ENCODE results near the gene DDX46. TPM values are rescaled to one million over a fixed set of nuclear protein-coding genes. Genes with fewer than 3 reads are reported as not detected.

DDX46 gene
- total and polyA plus RNA-seq, 2 of the 8 experiments (the other 6 are each of a cell fraction or from before 2014, with no cell fraction given): 22.6 to 110 TPM

DNA sequence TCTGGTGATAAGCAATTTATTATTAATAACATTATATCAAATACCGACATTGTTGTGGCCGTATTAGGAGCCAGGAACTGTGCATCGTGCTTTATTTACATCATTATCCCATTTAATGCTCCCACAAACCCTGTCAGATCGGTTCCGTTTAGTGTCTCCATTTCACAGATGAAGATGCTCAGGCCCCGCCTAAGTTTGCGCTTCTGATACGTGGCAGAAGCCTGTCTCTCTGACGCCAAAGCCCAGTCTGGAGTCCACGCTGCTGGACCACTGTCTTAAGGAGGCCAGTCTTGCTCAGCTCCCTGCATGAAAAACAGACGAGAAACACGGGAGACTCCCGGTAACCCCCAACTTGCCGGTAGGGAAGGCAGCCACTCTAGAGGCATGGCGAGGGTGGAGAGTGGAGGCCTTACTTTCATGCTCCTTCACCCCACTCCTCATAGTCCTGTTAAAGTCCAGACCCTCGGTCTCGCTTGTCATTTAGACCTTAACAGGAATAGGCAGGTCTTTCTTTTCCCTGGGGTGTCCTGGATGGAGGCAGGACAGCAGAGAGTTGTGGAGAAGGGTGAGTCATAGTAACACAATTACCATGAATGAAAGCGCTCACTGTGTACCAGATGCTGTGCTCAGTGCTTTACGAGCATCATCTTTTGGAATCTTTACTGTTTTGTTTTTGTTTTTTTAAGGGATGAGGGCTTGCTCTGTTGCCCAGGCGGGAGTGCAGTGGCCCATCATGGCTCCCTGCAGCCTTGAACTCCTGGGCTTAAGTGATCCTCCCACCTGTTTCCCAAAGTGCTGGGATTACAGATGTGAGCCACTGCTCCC lies 116.5 kb downstream of the DDX46 start (continued):
- TF ChIP-seq, protein P1, sequence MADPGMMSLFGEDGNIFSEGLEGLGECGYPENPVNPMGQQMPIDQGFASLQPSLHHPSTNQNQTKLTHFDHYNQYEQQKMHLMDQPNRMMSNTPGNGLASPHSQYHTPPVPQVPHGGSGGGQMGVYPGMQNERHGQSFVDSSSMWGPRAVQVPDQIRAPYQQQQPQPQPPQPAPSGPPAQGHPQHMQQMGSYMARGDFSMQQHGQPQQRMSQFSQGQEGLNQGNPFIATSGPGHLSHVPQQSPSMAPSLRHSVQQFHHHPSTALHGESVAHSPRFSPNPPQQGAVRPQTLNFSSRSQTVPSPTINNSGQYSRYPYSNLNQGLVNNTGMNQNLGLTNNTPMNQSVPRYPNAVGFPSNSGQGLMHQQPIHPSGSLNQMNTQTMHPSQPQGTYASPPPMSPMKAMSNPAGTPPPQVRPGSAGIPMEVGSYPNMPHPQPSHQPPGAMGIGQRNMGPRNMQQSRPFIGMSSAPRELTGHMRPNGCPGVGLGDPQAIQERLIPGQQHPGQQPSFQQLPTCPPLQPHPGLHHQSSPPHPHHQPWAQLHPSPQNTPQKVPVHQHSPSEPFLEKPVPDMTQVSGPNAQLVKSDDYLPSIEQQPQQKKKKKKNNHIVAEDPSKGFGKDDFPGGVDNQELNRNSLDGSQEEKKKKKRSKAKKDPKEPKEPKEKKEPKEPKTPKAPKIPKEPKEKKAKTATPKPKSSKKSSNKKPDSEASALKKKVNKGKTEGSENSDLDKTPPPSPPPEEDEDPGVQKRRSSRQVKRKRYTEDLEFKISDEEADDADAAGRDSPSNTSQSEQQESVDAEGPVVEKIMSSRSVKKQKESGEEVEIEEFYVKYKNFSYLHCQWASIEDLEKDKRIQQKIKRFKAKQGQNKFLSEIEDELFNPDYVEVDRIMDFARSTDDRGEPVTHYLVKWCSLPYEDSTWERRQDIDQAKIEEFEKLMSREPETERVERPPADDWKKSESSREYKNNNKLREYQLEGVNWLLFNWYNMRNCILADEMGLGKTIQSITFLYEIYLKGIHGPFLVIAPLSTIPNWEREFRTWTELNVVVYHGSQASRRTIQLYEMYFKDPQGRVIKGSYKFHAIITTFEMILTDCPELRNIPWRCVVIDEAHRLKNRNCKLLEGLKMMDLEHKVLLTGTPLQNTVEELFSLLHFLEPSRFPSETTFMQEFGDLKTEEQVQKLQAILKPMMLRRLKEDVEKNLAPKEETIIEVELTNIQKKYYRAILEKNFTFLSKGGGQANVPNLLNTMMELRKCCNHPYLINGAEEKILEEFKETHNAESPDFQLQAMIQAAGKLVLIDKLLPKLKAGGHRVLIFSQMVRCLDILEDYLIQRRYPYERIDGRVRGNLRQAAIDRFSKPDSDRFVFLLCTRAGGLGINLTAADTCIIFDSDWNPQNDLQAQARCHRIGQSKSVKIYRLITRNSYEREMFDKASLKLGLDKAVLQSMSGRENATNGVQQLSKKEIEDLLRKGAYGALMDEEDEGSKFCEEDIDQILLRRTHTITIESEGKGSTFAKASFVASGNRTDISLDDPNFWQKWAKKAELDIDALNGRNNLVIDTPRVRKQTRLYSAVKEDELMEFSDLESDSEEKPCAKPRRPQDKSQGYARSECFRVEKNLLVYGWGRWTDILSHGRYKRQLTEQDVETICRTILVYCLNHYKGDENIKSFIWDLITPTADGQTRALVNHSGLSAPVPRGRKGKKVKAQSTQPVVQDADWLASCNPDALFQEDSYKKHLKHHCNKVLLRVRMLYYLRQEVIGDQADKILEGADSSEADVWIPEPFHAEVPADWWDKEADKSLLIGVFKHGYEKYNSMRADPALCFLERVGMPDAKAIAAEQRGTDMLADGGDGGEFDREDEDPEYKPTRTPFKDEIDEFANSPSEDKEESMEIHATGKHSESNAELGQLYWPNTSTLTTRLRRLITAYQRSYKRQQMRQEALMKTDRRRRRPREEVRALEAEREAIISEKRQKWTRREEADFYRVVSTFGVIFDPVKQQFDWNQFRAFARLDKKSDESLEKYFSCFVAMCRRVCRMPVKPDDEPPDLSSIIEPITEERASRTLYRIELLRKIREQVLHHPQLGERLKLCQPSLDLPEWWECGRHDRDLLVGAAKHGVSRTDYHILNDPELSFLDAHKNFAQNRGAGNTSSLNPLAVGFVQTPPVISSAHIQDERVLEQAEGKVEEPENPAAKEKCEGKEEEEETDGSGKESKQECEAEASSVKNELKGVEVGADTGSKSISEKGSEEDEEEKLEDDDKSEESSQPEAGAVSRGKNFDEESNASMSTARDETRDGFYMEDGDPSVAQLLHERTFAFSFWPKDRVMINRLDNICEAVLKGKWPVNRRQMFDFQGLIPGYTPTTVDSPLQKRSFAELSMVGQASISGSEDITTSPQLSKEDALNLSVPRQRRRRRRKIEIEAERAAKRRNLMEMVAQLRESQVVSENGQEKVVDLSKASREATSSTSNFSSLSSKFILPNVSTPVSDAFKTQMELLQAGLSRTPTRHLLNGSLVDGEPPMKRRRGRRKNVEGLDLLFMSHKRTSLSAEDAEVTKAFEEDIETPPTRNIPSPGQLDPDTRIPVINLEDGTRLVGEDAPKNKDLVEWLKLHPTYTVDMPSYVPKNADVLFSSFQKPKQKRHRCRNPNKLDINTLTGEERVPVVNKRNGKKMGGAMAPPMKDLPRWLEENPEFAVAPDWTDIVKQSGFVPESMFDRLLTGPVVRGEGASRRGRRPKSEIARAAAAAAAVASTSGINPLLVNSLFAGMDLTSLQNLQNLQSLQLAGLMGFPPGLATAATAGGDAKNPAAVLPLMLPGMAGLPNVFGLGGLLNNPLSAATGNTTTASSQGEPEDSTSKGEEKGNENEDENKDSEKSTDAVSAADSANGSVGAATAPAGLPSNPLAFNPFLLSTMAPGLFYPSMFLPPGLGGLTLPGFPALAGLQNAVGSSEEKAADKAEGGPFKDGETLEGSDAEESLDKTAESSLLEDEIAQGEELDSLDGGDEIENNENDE (IDR thresholded peaks at IDR 0.05; ENCODE audit: insufficient replicate concordance, low read length): no peak
- no peak for TF ChIP-seq SIX5 (IDR thresholded peaks at IDR 0.05; ENCODE audit: low read depth, low read length)
- no peak for TF ChIP-seq SIN3A (conservative IDR thresholded peaks at IDR 0.05 in 1 of 2, IDR thresholded peaks at IDR 0.05 in 1 of 2; ENCODE audit: low read depth in 1 of 2, low read length in 2 of 2)
- no peak for TF ChIP-seq CHD1 (IDR thresholded peaks at IDR 0.05; ENCODE audit: low read depth, low read length)
- TF ChIP-seq RAD21 (IDR thresholded peaks at IDR 0.05 in 1 of 2, conservative IDR thresholded peaks at IDR 0.05 in 1 of 2; ENCODE audit: low read depth in 2 of 2, low read length in 2 of 2): no peak
- TF ChIP-seq ZNF274 (IDR thresholded peaks at IDR 0.05; ENCODE audit: borderline replicate concordance, extremely low read depth, low read length): no peak
- no peak for TF ChIP-seq GABPA (IDR thresholded peaks at IDR 0.05; ENCODE audit: borderline replicate concordance, insufficient read depth, low read length)
